ENCODE measurements around the gene CCSER1.
"Not testable (repeated sequence)": the region's sequence is repeated elsewhere in the genome, so short reads cannot be mapped to it uniquely, and the experiment has no call there.

CCSER1 gene

GRCh38 chr4:91590260-91590659 lies 1463.1 kb downstream of the CCSER1 start:
- DNase-seq (ENCODE audit: low read depth) = no peak

GRCh38 chr4:91592125-91592524 lies 1464.9 kb downstream of the CCSER1 start:
- no peak for DNase-seq (ENCODE audit: low read depth)

- no peak for DNase-seq (ENCODE audit: low read depth)
Measured at GRCh38 chr4:91596718-91597117, 1469.5 kb downstream of the CCSER1 start.

GRCh38 chr4:91598696-91599095 lies 1471.5 kb downstream of the CCSER1 start:
- DNase-seq (ENCODE audit: low read depth) = no peak

GRCh38 chr4:91600301-91600700 lies 1473.1 kb downstream of the CCSER1 start:
- DNase-seq (ENCODE audit: low read depth) = no peak

GRCh38 chr4:91601401-91601800 lies 1474.2 kb downstream of the CCSER1 start:
- no peak for DNase-seq (ENCODE audit: low read depth)

- no peak for DNase-seq (ENCODE audit: low read depth)
Measured at GRCh38 chr4:91611782-91612181, 1484.6 kb downstream of the CCSER1 start.

- DNase-seq (ENCODE audit: low read depth) = no peak
Measured at GRCh38 chr4:91620952-91621351, 1493.8 kb downstream of the CCSER1 start.

- no peak for DNase-seq (ENCODE audit: low read depth)
Measured at GRCh38 chr4:91621446-91621845, 1494.3 kb downstream of the CCSER1 start.

GRCh38 chr4:91622925-91623602 lies 1495.9 kb downstream of the CCSER1 start:
- no peak for DNase-seq (ENCODE audit: low read depth)

- not testable (repeated sequence) for DNase-seq (ENCODE audit: low read depth)
Measured at GRCh38 chr4:91623603-91623967, 1496.4 kb downstream of the CCSER1 start.

GRCh38 chr4:91630054-91630453 lies 1502.9 kb downstream of the CCSER1 start:
- DNase-seq (ENCODE audit: low read depth) = no peak

GRCh38 chr4:91630764-91631163 lies 1503.6 kb downstream of the CCSER1 start:
- DNase-seq (ENCODE audit: low read depth) = no peak

- no peak for DNase-seq (ENCODE audit: low read depth)
Measured at GRCh38 chr4:91631335-91631734, 1504.1 kb downstream of the CCSER1 start.

GRCh38 chr4:91636083-91636482 lies 1508.9 kb downstream of the CCSER1 start:
- no peak for DNase-seq (ENCODE audit: low read depth)
